DMS 273 treated with DMSO at 0.1 percent for 48 hours (cell line): ENCODE results near the gene KRTAP5-6.

ENCODE experiments used
- DNase-seq: peaks from one replicate; lab custom pipeline; 2025; lab: John Stamatoyannopoulos, UW

KRTAP5-6 gene

GRCh38 chr11:1702506-1702905 is 5.5 kb downstream of the KRTAP5-6 start:
- DNase-seq = no peak

DNA sequence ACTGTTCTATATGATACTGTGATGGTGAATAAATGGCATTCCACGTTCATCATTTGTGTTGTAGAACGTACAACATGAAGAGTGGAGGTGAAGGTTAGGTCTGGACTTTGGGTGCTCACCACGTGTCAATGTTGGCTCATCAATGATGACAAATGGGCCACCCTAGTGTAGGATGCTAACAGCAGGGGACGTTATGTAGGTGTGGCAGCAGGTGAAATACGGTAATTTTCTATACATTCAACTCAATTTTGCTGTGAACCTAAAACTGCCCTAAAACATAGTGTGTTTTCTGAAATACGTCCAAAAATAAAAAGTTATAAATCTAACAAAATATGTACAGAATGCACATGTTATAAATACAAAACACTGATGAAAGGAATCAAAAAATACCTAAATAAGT is 6.2 kb downstream of the KRTAP5-6 start:
- DNase-seq = no peak

DNA sequence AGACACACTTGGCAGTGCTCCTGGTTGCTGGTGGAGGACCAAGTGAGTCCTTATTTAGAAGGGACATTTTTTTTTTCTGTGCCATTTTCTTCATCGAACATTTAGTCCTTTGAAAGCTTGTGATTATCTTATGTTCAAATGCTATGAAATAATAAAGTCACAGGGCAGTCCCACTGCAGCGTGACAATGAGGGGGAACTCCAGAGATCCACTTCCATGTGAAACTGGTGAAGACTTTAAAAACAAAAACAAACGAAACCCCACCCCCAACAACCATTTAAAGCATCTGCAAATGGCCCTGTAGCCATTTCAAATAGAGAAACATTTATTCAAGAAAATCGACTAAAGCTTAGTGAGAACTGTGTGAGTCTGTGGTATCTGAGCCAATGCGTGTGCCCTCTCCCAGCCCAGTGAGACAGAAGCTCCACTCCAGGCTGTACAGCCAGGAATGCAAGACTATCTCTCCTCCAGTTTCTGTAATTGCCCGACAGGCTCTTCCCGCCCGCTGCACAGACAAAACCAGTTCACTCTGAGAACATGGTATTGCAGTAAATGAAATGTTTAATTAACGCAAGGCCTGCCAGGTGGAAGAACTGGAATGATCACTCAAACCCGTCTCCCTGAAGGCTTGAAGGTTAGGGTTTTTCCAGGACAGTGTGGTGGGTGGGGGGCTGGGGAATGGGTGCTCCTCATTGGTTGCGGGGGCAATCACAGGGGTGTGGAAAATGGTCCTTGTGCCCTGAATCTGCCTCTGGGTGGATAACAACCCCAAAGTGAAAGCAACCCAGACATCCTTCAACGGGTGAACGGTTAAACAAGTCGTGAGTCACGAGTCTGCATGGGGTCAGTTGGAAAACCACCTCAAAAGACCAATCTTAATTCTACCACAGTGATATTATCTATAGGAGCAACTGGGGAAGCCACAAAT is 8.4 kb downstream of the KRTAP5-6 start:
- no peak for DNase-seq

DNA sequence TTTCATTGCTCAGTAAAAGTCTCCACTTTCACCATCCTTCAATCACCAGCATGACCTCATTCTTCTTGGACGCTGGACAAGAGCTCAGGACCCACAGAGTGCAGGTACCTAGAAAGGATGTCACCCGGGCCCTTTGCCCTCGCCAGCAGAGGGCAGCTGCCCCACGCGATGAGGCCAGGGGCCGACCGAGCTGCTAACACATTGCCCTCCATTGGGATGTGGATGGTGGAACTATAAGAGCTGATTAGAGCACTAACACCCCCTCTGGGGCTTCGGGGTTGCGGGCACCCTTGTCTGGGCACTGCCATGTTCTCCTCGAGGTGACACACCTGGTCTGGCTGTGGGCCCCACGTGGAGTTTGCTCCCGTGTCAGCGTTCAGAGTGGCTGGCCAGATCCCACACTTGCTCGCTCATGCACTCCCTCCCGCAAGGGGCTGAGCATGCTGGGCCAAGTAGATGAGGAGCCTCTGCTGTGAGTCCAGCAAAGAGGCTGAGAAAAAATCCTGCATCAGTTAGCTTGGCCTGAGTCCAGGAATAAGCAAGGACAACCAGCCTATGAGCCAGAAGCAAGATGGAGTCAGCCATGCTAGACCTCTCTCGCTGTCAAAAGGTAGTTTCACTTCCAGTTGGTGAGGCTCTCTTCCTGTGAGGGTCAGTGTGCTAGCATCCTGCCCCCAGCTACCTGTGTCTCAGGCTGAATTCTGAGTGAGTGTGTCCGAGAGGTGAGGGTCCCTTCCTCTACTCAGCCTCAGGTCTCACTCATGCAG is 9.8 kb downstream of the KRTAP5-6 start:
- DNase-seq = no peak

DNA sequence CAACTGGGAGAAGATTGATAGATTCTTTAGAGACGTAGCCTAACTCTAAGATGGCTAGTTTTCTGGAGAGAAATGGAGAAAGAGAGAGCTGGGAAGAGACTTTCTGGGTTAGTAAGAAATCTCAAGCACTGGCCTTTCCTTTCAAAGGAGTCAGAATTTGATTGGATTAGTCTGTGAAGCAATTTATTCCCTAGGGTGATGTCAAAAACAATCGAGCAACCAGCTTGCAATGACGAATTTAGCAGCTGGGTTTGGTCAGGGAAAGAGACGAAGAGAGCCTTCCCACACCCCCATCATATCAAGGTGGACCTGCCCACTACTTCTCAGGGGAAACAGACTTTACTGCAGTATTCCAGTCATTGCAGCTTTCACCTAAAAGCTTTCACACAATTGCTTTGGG is 10.8 kb downstream of the KRTAP5-6 start:
- DNase-seq = no peak

DNA sequence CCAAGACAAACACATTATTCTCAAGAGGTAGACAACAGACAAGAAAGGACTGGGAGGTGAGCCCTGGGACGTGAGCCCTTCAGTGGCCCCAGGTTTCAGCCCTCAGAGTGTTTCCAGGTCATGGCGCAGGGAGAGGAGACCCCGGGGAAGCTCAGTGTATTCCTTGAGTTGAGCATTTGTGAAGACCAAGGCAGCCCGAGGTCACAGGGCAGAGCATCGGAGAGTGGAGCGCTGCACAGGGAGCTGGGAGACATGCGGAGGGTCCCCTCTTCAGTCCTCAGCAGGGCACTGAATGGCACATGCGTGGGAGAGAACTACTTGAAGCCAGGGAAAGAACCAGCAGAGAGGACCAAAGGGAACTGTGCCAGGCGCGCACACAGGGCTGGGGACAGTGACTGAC is 11.7 kb downstream of the KRTAP5-6 start:
- no peak for DNase-seq

- DNase-seq = no peak
Measured at GRCh38 chr11:1714908-1715885, 18.2 kb downstream of the KRTAP5-6 start.

DNA sequence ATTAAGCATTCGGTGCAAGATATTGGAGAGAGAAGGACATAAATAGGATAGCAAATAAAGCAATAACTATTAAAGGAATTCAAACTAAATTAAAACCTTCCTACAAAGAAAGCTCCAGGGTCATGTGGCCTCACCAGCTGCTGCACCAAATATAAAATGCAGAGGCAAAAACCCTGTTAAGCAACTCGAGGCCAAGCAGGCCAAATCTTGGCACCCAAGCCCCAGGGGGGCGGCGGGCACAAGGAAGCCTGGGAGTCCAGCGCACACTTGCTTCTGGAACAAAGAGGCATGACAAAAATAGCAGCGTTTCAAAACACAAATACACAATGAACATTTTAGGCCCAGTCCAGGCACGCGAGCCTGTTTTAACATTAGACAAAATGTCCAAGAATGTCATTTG is 20.8 kb downstream of the KRTAP5-6 start:
- DNase-seq = no peak

DNA sequence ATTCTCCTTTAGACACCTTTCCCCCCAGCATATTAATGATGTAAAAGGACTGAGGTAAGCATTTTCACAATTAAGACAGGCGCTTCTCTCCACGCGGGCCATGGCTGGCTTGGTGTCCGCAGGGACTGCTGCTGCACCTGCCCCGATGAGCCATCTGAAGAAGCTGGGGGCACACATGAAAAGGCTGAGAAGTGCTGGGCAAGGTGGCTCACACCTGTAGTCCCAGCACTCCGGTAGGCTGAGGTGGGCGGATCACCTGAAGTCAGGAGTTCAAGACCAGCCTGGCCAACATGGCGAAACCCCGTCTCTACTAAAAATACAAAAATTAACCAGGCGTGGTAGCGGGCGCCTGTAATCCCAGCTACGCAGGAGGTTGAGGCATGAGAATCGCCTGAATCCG is 21.3 kb downstream of the KRTAP5-6 start:
- no peak for DNase-seq

DNA sequence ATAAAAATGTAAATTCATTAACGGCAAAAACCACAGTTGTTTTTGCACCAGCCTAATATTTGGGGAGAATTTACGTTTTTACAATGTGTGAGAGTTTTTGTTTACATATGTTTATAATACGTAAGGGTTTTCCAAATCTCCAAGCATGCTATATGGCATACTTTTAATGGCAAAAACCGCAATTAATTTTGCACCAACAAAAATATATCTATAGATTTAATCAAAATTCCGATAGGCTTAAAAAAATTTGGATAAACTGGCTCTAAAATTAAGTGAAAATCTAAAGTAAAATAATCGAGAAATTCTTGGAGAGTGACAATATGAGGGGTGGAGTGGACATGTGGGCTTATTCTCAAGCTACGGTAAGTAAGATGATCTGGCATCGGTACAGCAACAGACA is 22.8 kb downstream of the KRTAP5-6 start:
- no peak for DNase-seq

DNA sequence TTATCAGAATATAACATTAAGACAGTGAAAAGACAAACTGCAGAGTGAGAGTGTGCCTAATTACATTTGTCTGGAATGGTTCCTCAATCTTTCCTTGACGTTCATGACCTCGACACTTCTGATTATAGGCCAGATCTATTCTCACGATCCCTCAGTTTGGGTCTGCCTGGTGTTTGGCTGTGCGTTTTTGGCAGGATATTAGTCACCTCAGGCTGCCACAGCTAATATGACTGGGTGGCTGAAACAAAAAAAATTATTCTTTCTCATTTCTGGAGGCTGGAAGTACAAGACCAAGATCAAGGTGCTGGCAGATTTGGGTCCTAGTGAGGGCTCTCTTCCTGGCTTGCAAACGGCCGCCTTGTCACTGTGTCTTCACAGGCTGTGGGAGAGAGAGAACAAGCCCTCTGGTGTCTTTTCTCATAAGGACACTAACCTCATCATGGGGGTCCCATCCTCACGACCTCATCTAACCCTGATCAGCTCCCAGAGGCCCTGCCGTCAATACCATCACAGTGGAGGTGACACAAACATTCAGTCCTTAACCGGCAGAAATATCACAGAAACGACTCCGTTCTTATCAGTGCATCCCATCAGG is 30.2 kb downstream of the KRTAP5-6 start:
- DNase-seq = no peak

DNA sequence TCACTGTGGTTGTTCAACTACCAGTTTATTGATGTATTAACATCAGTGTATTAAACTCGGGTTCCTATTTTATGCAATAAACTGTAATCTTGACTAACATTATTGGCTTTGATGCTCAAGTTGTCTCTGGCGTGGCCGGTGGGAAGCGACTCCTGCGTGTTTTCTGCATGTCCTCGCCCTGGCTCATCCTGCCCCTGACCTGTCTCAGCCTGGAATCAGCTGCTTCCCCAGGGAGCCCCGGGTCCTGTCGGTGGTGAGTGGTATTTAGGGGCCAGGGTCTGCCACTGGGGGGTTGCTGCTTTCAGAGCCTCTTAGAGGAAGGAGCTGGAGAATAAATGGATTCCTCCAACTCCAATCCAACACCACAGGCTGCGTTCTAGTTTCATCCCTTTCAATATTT is 30.9 kb downstream of the KRTAP5-6 start:
- DNase-seq = no peak

DNA sequence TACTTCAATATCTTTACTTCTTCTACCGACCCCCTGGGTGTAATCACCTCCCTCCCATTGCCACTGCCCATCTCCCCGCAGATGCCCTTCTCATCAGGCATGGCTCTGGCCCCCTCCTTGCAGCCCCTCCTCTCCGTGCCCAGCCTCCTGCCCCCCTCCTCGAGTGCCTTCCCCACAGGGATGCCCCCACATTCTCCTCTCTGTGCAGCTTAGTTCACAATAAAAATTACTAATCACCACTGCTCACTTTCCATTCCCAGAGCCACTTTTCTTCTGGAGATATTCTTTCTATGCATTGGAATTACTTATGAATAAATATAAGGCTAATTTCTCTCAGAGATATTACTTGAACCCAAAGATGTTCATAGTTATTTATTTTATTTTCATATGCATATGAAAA is 31.3 kb downstream of the KRTAP5-6 start:
- DNase-seq = no peak

DNA sequence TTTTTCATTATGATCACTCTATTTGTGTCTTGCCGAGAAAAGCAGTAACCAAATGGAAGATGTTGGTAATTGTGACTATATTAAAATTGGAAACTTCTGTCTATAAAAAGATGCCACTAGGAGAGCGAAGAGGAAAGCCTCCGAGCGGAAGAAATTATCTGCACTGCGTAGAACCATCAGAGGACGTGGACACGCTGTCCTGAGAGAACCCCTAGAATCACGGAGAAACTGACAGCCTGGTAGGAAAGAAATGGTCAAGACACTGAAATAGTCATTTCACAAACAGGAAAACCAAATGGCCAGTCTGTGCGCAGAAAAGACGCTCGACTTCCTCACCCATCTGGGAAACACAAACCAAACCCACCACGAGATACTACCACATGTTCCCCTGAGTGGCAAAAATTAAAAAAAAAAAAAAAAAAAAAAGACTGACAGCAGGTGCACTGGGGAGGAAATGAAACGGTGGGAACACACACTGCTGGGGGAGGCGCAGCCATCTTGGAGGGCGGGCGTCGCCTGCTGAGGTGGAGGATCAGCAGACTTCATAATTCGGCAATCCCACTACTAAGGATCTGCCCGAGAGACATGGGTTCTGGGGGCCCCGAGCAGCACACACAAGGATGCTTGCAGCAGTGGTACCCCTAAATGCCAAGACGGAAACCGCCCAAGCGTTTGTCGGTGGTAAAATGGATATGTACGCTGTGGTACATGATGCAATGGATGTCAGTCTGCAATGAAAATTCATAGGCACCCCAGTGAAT is 32.1 kb downstream of the KRTAP5-6 start:
- DNase-seq = no peak

DNA sequence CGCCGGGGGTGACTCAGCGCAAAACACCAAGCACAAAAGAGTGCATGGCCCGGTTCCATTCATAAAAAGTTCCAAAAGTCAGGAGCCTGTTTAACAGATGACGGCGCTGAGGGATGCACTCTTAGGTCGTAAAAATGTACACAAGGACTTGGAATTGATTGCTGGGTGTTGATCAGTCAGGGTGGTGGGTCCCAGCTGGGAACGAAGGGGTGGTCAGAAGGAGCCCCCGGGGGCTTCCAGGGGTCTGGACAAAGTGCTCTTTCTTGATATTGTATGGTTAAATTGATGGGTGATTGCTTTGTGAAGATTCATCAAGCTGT is 32.7 kb downstream of the KRTAP5-6 start:
- DNase-seq = no peak

GRCh38 chr11:1730059-1730629 is 33.1 kb downstream of the KRTAP5-6 start:
- DNase-seq = no peak

DNA sequence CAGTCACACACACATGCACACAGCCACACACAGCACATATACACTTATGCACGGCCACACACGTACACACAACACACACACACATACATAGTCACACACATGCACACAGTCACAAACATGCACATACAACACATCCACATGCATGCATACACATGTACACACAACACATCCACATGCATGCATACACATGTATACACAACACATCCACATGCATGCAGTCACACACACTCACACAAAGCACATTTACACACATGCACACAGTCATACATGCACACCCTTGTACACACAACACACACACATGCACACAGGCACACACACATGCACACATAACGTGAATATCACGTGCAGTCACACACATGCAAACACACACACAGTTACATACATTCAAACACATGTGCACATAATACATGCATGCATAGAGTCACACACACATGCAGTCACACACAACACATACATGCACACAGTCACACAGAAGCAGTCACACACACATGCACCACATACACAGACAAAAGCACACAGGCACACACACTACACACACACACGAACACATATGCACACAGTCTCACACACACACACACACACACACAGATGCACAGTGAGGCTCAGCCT is 34.6 kb downstream of the KRTAP5-6 start:
- no peak for DNase-seq

DNA sequence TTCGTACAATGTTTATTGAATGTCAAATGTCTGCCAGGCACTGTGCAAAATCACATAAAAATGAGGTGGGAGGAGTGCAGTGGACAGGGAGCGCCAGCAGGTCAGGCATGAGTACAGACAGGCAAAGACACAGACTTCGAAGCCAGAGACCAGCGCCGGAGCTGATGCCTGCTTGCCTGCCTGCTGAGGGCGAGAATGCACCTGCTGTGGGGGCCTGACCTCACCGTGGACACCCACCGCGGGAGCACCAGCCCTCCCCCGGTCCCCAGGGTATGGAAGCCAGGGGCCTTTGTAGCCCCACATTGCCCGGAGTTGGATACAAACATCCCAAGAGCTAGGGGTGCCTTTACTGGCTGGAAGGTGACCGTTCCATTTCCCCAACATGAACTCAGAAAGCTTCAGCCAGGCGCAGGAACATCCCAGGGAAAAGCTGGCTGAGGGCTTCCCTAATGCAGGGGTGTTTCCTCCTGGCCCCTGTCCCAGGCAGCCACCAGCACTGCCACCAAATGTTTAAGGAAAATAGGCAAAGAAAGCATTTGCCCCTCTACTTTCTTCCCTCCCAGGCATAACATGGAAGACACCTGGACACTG is 35.5 kb downstream of the KRTAP5-6 start:
- no peak for DNase-seq

- no peak for DNase-seq
Measured at GRCh38 chr11:1733009-1733715, 36.2 kb downstream of the KRTAP5-6 start.
